PFSK-1 (cell line): ENCODE results near the gene CHPF2.

Experiments used
- SIN3A ChIP-seq: IDR thresholded peaks from 2 replicates; pipeline ENCODE4 v1.6.1; 2012; ENCODE audit warnings: mild to moderate bottlenecking, low read length, moderate library complexity, borderline replicate concordance; ENCODE audit not compliant: insufficient read depth
- TAF1 ChIP-seq: IDR thresholded peaks from 2 replicates; pipeline ENCODE4 v1.6.1; 2012; ENCODE audit warnings: low read length, control low read depth, borderline replicate concordance; ENCODE audit not compliant: insufficient read depth
- TF ChIP-seq, protein P1 (sequence below), 2 experiments: IDR thresholded peaks; 2 replicates each; pipeline versions ENCODE4 v1.6.1 to v1.8.0; 2011 to 2012; ENCODE audit warnings: low read depth in 2 of 2, low read length in 2 of 2, control low read depth in 1 of 2, inconsistent platforms in 1 of 2, mild to moderate bottlenecking in 1 of 2, moderate library complexity in 1 of 2; ENCODE audit not compliant: insufficient read depth in 1 of 2

DNA sequence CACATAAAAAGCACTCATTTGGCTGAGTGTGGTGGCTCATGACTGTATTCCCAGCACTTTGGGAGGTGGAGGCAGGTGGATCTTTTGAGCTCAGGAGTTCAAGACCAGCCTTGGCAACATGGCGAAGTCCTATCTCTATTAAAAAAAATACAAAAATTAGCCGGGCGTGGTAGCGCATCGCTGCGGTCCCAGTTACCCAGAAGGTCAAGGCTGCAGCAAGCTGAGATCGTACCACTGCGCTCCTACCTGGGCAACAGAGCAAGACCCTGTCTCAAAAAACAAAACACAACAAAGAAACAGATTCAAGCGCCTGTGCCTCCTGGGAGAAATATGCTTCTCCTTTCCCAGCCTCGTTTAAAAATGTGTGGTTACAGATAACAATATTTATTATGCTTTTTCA lies 3.0 kb upstream of the CHPF2 start:
- TF ChIP-seq TAF1 (no peak), SIN3A (no peak)
- TF ChIP-seq, protein P1, sequence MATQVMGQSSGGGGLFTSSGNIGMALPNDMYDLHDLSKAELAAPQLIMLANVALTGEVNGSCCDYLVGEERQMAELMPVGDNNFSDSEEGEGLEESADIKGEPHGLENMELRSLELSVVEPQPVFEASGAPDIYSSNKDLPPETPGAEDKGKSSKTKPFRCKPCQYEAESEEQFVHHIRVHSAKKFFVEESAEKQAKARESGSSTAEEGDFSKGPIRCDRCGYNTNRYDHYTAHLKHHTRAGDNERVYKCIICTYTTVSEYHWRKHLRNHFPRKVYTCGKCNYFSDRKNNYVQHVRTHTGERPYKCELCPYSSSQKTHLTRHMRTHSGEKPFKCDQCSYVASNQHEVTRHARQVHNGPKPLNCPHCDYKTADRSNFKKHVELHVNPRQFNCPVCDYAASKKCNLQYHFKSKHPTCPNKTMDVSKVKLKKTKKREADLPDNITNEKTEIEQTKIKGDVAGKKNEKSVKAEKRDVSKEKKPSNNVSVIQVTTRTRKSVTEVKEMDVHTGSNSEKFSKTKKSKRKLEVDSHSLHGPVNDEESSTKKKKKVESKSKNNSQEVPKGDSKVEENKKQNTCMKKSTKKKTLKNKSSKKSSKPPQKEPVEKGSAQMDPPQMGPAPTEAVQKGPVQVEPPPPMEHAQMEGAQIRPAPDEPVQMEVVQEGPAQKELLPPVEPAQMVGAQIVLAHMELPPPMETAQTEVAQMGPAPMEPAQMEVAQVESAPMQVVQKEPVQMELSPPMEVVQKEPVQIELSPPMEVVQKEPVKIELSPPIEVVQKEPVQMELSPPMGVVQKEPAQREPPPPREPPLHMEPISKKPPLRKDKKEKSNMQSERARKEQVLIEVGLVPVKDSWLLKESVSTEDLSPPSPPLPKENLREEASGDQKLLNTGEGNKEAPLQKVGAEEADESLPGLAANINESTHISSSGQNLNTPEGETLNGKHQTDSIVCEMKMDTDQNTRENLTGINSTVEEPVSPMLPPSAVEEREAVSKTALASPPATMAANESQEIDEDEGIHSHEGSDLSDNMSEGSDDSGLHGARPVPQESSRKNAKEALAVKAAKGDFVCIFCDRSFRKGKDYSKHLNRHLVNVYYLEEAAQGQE (IDR thresholded peaks at IDR 0.05; ENCODE audit: insufficient read depth in 1 of 2, low read depth in 2 of 2, low read length in 2 of 2): no peak
